ENCODE data around the gene MLEC.

The MLEC gene

GRCh38 chr12:120692524-120693033 is 5.6 kb downstream of the MLEC start:
- no peak for DNase-seq (ENCODE audit: low read depth)

DNA sequence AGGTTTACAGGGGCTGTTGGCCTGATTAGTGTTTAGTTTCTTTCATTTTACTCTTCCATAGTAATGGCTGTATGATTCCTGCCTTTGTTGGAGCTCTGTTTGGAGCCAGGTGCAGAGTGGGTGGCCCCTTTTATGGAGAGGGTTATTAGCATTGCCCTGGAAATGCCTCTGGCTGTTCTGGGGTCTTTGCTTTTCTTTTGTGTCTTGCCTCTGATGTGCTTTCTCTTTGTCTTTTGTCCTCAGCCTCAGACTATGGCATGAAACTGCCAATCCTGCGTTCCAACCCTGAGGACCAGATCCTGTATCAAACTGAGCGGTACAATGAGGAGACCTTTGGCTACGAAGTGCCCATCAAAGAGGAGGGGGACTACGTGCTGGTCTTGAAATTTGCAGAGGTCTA is 6.9 kb downstream of the MLEC start:
- DNase-seq (ENCODE audit: low read depth) = no peak

GRCh38 chr12:120696626-120697025 is 9.7 kb downstream of the MLEC start:
- DNase-seq (ENCODE audit: low read depth) = no peak

GRCh38 chr12:120697344-120697743 is 10.4 kb downstream of the MLEC start:
- no peak for DNase-seq (ENCODE audit: low read depth)

DNA sequence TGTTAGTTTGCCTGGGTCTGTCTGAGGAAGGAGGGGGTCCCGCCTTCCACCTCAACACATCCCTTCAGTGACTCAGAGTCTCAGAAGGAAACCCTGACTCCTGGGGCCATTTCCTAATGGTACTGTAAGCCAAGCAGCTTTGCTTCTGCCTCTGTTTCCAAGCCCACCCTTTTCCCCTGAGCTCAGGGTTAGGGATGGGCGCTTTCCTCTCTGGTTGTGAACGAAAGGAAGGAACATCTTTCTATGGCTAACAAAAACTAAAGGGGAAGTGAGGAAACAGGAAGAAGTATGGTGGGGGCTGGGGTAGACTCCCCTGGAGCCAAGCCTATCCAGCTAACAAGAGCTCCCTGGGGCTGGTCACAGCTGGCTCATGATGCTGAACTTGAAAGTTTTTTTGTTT is 11.7 kb downstream of the MLEC start:
- no peak for DNase-seq (ENCODE audit: low read depth)

DNA sequence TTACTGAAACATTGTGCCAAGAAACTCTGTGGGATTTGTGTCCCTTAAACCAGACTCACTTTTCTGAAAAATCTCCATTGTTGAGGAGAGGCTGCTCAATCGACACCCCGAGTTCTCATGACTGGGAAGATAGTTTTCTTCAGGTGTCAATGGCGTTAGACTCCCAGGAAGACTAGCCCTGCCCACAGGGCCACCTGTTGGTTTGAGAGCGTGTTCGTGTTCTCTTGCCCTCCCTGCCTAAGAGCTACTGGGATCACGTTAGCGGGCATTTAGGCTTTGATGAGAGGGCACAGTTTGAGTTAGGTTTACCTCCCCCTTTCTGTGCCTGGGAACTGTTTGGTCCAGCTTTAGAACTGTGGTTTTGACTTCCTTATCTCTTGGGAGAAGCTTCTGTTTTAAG is 12.6 kb downstream of the MLEC start:
- DNase-seq (ENCODE audit: low read depth) = no peak

- no peak for DNase-seq (ENCODE audit: low read depth)
Measured at GRCh38 chr12:120700886-120701285, 13.9 kb downstream of the MLEC start.

DNA sequence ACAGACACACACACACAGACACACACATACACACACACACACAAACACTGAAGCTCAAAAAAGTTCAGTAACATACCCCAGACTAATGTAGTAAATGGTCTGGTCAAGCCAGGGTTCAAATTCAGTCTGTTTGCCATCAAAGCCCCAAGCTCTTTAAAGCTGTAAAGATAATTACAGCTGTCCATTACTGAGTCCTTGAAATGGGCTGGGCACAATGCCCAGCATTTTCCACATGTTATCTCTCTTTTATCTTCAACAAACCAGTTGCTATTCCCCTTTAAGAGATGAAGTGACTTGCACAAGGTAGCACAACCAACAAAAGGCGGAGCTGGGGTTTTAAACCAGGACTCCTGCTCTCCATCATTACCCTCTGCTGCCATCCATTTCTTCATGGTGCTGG is 15.7 kb downstream of the MLEC start:
- DNase-seq (ENCODE audit: low read depth) = no peak

- DNase-seq (ENCODE audit: low read depth) = no peak
Measured at GRCh38 chr12:120703311-120703942, 16.5 kb downstream of the MLEC start.

GRCh38 chr12:120705618-120706017 is 18.7 kb downstream of the MLEC start:
- no peak for DNase-seq (ENCODE audit: low read depth)

DNA sequence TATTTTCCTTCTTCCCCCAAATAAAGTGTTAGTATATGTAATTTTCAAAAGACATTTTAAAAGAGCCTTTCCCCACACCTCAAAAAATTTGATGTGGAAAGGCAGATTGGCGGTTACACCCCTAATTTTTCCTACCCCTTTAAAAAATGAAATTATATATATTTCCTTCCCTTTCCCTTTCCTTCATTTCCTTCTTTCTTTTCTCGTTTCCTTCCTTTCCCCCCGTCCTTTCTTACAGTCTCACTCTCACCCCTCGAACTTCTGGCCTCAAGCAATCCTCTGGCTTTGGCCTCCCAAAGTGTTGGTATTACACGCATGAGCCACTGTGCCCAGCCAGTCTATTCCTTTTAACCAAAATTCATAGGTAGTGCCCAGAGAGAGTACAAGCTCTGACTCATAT is 19.1 kb downstream of the MLEC start:
- DNase-seq (ENCODE audit: low read depth) = no peak

DNA sequence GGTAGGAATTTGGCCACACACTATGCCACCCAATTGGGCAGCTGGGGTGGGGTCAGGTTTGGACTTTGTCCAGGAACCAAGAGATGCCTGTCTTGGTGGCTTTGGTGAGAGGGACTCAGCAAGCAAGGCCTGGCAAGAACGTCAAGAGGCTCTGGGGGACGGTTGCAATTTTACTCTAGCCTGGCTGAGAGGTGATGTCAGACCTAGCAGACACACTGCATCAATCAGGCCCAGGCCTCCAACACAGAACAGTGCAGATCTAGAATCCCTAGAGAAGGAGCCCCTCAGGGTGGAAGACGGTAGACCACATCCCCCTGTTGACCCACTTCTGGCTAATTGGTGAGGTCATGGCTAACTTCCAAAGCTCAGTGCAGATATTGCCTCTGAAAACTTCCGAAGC is 21.7 kb downstream of the MLEC start:
- no peak for DNase-seq (ENCODE audit: low read depth)

GRCh38 chr12:120710031-120710804 is 23.3 kb downstream of the MLEC start, which contains the start of gene UNC119B:
UNC119B (plus strand) TSS chr12:120710458; CDS start chr12:120710475, 17 bp downstream.
- DNase-seq (ENCODE audit: low read depth) = no peak

GRCh38 chr12:120710805-120711296 is 23.9 kb downstream of the MLEC start:
- no peak for DNase-seq (ENCODE audit: low read depth)

DNA sequence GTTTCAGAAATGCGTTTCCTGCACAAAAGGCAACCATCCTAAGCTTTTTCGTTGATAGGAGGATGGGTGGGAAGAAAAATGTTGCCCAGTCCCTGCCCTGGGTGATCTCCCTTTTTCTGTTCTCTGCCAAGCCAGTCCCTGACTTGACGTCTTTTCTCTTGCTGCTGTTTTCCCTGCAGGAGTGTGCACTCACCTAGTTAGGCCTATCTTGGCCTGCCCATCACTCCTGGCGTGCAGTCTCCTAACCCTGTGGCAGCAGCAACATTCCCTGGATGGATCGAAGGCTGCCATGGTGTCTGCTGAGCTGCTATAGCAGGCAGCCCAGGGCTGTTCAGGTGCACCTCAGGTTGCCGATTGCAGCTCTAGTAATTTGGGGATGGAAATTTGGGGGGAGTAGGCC is 24.5 kb downstream of the MLEC start:
- no peak for DNase-seq (ENCODE audit: low read depth)

GRCh38 chr12:120712610-120713009 is 25.7 kb downstream of the MLEC start:
- no peak for DNase-seq (ENCODE audit: low read depth)

GRCh38 chr12:120713861-120714482 is 27.0 kb downstream of the MLEC start:
- DNase-seq (ENCODE audit: low read depth) = peak; percentile 29

DNA sequence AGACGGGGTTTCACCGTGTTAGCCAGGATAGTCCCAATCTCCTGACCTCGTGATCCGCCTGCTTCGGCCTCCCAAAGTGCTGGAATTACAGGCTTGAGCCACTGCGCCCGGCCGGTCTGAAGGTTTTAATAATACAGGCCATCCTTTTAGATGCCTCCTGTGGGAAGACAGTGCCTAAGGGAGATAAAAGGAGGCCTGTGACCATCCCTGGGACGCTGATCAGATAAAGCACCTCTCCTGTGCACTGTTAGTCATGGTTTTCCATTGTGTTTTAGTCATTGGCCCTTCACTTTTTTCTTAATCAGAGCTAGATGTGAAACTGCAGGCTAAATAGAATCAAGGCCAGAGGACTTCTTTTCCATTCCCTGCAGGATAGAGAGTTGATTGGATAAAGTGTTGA is 31.1 kb downstream of the MLEC start:
- DNase-seq (ENCODE audit: low read depth) = no peak

DNA sequence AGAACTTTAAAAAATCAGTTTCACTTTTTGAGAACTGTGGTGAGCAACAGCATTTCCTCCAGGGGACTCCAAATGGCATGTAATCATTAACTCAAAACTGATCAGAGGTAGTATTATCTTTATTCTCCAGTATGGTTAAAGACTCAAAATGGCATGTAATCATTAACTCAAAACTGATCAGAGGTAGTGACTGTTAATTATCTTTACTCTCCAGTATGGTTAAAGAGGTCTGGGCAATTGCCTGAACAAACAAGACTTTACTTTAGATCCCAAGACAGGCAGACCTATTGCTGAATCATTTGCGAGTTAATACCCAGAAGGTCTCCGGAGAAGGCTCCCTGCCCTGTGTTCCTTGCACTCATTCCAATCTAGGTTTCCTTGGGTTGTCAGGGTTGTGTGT is 32.1 kb downstream of the MLEC start:
- no peak for DNase-seq (ENCODE audit: low read depth)

DNA sequence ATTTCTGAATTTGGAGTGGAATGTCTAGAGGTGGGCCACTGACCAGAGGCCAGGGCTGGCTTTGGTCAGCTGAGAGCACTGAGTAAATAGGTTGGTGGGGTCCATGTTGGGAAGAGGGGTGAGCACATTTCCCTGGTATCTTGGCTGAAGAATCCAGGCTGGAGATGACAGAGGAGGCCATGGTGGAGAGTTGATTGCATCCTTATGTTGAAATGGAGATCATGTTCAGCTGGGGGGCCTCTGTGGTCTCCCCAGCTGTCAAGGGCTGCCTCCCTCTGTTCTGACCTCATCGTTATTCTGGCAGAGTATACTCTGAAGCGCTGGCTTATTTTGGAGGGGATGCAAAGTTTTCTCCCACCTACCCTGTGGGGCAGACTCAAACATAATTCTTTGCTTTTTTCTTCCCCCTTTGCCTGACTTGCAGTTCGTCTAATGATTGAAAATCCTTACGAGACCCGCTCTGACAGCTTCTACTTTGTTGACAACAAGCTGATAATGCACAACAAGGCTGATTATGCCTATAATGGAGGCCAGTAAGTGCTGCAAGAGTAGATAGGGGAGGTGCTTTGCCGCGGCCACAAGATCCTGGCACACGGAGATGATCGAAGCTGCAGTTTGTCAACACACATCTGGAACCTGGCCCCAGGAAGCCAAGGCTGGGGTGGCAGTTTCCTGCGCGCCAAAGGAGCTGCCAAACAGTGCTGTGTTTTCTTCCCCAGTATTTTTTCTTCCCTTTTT is 32.7 kb downstream of the MLEC start:
- DNase-seq (ENCODE audit: low read depth) = no peak

DNA sequence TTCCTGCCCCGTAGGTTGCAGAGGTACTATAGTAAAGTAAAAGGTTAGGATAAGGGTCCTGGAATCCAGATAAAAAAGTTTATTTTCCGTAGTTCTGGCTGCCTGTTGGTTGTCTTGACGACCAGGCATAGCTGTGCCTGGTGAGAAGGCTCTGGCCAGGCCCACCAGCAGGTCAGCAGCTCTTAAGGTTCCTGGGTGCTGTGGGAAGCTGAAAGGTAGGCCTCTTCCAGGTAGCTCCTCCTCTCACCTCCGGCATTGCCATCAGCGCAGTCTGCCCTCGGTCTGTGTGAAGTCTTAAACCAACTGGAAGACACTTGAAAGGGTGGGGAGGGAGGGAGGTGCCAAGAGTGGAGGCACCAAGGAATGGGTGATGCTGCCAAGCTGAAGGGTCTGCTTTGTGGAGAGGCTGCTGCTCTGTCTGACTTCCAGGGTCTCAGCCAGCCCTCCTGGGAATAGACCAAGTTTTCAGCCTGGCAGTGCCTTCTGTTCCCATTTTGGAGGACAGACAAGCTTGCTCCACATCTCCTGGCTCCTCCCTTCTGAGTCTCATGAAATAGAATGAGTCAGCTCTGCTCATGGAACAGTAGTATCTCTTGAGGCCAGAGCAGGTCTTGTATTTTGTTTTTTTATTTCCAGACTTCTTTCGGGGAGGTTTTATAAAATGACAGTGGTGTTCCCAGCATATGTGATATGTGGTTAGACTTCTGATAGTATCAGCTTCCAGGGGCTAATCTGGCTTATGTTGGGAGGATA is 33.5 kb downstream of the MLEC start:
- no peak for DNase-seq (ENCODE audit: low read depth)
